C4-2B (cell line): ENCODE measurements around the gene ATXN1.

Experiments used
- CTCF ChIP-seq: fragments of 450-650 bp; conservative IDR thresholded peaks from 2 replicates; pipeline ENCODE4 v1.5.1; 2017; ENCODE audit warnings: mild to moderate bottlenecking
- ZFX ChIP-seq: fragments of 450-650 bp; IDR thresholded peaks from 2 replicates; pipeline ENCODE4 v1.6.1; 2017

GRCh38 chr6:16480763-16481560 lies 280.3 kb downstream of the ATXN1 start:
- no peak for TF ChIP-seq CTCF
- TF ChIP-seq ZFX, result no peak
